ENCODE measurements around the gene ADARB2.

ADARB2 gene

GRCh38 chr10:1735562-1735961 lies 1.8 kb downstream of the ADARB2 start:
- no peak for DNase-seq

- DNase-seq: no peak
Observed at GRCh38 chr10:1734288-1734687, 3.0 kb downstream of the ADARB2 start.

GRCh38 chr10:1733720-1734119 lies 3.6 kb downstream of the ADARB2 start:
- no peak for DNase-seq

GRCh38 chr10:1732564-1732996 lies 4.7 kb downstream of the ADARB2 start:
- DNase-seq: no peak

- DNase-seq: no peak
Observed at GRCh38 chr10:1731592-1731991, 5.7 kb downstream of the ADARB2 start.

DNA sequence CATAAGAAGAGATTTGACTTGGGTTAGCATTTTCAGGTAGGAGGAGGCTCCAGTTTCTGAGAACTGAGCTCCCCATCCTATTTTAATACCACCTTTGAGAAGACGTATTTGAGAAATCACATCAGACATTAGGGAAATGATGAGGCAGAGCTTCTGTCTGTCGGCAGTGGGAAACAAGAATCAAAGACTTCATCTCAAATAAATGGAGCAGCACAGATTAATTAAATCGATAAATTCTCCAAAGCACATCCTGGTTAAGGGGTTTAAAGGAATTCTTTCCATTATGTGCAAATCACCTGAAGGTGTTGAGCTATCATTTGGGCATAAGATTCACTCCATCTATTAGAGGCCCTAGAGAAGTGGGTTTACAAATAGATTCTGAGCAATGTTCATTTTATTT lies 7.6 kb downstream of the ADARB2 start:
- DNase-seq: no peak

DNA sequence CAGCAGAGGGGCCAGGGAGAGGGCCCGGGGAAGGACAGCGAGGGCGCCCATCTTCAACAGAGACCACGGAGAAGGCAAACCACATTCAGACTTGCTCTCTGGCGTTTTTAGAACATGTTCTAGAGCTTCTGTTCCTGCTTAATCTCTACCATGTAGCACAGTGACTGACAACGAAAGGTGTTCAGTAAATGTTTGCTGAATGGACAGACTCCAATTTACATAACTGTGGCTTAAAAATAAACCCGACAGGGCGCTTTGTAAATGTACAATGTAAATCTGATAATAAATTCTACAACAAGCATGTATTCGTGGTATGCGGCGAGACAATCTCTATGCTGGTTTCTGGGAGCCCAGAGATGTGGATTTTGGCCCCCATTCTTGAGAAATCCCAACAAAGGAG lies 10.5 kb downstream of the ADARB2 start:
- DNase-seq: no peak

DNA sequence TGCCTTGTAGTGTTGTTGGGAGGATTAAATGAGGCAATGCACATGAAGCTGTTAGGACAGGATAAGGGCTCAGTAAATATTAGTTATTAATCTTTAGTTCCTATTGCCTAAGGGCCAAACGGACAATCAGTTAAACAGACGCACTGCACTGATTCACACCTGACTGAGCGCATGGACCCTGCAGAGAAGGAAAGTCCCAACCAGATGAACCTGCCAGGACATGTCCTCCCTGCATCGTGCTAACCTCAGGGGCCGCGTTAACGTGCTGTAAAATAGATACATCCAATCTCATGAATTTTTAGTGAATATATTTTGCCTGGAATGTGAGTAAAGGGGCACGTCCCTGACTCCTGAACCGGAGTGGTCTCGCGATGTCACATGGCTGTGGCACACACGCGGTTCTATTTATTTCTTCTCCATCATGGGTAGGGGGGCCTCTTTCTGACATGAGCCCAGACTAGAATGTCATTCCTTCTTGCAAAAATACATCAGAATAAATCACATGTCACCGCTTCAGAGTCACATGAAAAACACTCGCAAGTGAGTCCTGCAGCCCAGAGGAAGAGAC lies 12.3 kb downstream of the ADARB2 start:
- DNase-seq: no peak

DNA sequence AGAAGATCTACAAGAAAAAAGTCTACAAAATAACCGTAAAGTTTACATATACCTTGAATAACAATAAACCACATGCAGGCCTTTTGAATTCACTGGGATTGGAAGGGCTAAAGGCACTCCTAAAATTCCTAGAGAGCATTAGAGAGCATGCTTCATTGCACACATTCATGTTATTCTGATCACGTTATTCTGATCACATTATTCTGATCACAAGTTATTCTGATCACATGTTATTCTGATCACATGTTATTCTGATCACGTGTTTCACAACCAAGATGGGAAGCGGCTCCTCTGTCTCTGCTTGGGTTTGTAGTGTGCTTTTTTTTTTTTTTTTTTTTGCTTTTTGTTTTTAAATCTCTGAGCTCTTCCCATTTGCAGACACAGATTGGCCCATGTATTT lies 20.5 kb downstream of the ADARB2 start:
- no peak for DNase-seq

- DNase-seq: no peak
Observed at GRCh38 chr10:1715821-1716220, 21.5 kb downstream of the ADARB2 start.

GRCh38 chr10:1712944-1713671 lies 24.2 kb downstream of the ADARB2 start:
- no peak for DNase-seq

- DNase-seq: no peak
Observed at GRCh38 chr10:1712314-1712713, 25.0 kb downstream of the ADARB2 start.

DNA sequence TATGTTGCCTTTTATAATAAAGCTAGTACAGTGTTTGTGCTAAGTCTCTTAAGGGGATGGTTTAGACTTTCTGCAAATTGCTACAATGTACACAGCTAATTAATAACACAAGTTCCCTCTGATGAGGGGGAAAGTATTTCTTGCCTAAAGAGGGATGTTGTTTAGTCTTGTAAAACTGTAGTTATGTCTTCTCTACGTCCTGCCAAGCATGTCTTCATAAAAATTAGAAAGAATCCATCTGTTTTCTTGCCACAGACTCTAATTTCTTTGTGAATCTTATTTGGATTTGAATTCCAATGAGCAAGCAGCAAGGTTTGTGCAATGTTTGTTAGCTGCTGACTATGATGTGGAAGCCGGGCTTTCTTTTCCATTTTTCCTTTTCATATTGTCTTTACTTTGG lies 28.2 kb downstream of the ADARB2 start:
- DNase-seq: no peak

DNA sequence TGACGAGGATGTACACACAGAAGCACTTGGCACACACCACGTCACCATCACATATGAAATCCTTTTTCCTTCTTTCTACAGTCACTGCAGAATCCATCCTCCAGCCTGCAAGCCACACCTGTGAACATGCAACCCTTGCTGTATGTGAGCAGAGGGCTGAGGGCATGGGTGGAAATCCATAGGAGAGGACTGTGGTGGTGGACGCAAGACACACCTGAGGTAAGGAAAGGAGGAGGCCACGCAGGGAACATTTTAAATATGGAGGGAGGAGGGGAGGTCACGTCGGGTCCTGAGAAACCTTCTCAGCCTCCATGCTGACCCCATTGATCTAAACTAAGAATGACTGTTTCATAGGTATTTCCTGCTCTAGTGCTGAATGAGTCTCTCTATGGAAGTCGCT lies 28.6 kb downstream of the ADARB2 start:
- no peak for DNase-seq

GRCh38 chr10:1706711-1707110 lies 30.6 kb downstream of the ADARB2 start:
- no peak for DNase-seq

- DNase-seq: no peak
Observed at GRCh38 chr10:1706256-1706655, 31.1 kb downstream of the ADARB2 start.

- no peak for DNase-seq
Observed at GRCh38 chr10:1698185-1698584, 39.1 kb downstream of the ADARB2 start.

- DNase-seq: no peak
Observed at GRCh38 chr10:1696106-1696505, 41.2 kb downstream of the ADARB2 start.

DNA sequence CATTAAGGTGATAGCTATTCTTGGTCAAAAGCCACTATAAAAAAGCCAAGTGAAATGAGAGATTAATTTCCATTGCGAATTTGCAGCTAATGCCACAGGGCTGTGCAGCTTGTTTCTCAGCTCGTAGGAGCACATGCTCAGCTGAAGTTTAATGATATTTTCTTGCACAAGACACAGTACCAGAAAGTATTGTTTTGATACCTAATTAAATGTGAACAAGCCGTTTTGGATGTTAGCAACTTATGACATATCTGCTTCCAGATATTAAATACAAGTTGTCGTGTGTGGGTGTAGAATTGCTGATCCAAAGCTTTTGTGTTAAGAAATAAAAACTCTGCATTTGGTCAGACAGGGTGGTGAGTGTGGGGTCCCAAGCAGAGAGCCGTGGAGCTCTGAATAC lies 47.2 kb downstream of the ADARB2 start:
- no peak for DNase-seq

DNA sequence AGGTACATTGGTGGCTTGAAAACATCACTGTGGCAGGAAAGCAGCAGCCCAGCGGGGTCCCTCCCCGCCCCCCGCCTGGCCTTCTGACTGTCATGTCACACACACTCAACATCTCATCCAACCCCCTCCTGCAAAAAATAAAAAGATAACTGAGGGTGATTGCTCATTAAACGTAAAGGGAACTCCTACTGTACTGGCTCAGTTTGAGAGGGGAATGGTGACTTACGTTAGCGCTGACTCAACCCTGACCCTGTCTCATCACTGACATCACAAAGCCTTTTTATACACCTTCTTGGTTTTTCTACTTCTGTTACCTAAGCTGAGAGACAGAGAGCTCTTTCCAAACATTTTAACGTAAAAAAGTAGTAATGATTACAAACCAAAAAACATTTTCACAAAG lies 48.8 kb downstream of the ADARB2 start:
- DNase-seq: no peak

GRCh38 chr10:1687623-1688150 lies 49.6 kb downstream of the ADARB2 start:
- DNase-seq: no peak

- DNase-seq: no peak
Observed at GRCh38 chr10:1687190-1687589, 50.1 kb downstream of the ADARB2 start.

DNA sequence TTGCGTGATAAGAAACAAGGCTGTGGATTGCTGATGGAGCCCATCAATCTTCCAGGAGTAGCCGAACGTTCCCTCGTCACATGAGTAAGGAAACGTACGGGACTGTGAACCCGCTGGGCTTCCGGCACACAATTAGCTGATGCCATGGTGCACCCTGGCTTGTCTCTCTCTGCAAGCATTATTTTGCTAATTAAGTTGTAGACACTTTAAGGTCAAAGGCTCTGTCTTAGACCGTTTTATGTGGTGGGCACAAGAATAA lies 50.9 kb downstream of the ADARB2 start:
- no peak for DNase-seq

DNA sequence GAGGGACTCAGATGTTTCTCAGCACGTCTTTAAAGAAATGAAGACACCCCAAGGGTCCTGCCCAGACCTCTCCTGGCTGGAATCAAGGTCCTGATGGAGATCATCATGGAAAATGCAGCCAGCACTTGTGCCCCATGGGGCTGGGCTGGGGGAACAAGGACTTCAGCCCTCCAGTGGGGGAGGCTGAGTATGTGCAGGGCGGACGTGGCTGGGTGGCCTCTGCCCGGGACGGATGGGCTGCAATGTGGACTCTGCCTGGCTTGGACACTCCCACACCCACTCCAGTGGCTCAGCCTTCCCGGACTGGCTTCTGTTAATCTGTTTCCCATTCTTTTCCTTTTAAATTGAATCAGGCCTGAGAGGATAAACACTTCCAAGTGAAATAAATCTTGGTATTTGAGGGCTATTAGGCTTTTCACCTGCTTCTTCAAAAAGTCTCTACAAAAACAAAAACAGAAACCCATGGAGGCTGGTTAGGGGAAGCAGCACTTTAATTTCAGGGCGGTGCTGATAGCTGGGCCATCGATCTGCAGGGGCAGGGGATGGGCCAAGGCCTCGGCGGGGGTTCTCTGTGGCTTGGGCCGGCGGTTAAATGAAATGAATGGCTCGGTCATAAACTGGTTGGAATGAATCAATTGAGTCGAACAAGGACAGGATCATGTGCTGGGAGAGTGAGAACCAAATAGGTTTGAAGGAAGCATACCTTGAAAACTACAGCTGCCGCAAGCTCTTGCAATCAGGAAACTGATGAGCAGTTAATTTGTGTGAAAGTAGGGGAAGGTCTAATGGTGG lies 51.4 kb downstream of the ADARB2 start:
- DNase-seq: no peak
